T-helper 17 cell (primary cell): Measurements from ENCODE around the gene SETD7. TPM values are rescaled to one million over a fixed set of nuclear protein-coding genes. Genes with fewer than 3 reads are reported as not detected.

Source experiments
- ATAC-seq: fragments of 150-1000 bp; cut with Tn5 transposase; 2 replicates; pipeline ENCODE4 v1.10.0; 2021; ENCODE audit warnings: mild to moderate bottlenecking, moderate library complexity
- DNase-seq, 3 donors: peaks; one replicate each; pipeline versions ENCODE4 v3.0.0 to v3.0.0-alpha.2; 2020 to 2021
- H3K9me3 ChIP-seq: one replicate; pipeline ENCODE4 v1.7.0; 2013; ENCODE audit warnings: low read length, mild to moderate bottlenecking; ENCODE audit not compliant: control insufficient read depth, poor library complexity, severe bottlenecking
- H3K27ac Mint-ChIP-seq: one replicate; pipeline ENCODE4 v1.8.0; 2022; ENCODE audit warnings: mild to moderate bottlenecking, moderate library complexity, mixed read lengths
- H3K27me3 Mint-ChIP-seq: one replicate; pipeline ENCODE4 v1.8.0; 2022; ENCODE audit warnings: mixed read lengths
- H3K36me3 Mint-ChIP-seq: one replicate; pipeline ENCODE4 v1.8.0; 2022; ENCODE audit warnings: low read depth, mixed read lengths
- H3K4me1 Mint-ChIP-seq: one replicate; pipeline ENCODE4 v1.8.0; 2022; ENCODE audit warnings: mild to moderate bottlenecking, mixed read lengths
- H3K4me3 Mint-ChIP-seq: one replicate; pipeline ENCODE4 v1.8.0; 2022; ENCODE audit warnings: mild to moderate bottlenecking, moderate library complexity, mixed read lengths
- total RNA-seq, 4 donors: library from RNA in 2 of 4; stranded (reverse) in 2 of 4; gene quantifications; one replicate each; pipeline ENCODE4 v1.2.3 and lab custom pipeline; 2022 to 2026

SETD7 gene
- total RNA-seq, 2 donors from 2014 or later, result 29.7 to 37.9 TPM

GRCh38 chr4:139508581-139509237 is 47.3 kb downstream of the SETD7 start:
- no peaks in the 10 kb centered on the region for H3K9me3 ChIP-seq
- Mint-ChIP-seq H3K27ac (peak overlapping the region; percentile 59), H3K4me3 (no peak overlapping the region), H3K36me3 (peaks cover 3% of the 10 kb centered on the region), H3K27me3 (no peaks in the 10 kb centered on the region), H3K4me1 (peaks cover 11% of the 10 kb centered on the region)
- ATAC-seq (no peak), DNase-seq (no peak)

GRCh38 chr4:139506774-139507173 is 49.2 kb downstream of the SETD7 start:
- H3K36me3 Mint-ChIP-seq, result peaks cover 7% of the 10 kb centered on the region
- H3K27ac Mint-ChIP-seq, result peak overlapping the region; percentile 19
- no peak for DNase-seq
- no peaks in the 10 kb centered on the region for H3K27me3 Mint-ChIP-seq
- H3K9me3 ChIP-seq, result no peaks in the 10 kb centered on the region
- no peak overlapping the region for H3K4me3 Mint-ChIP-seq
- no peak for ATAC-seq
- H3K4me1 Mint-ChIP-seq, result peaks cover 13% of the 10 kb centered on the region

- Mint-ChIP-seq H3K27me3 (no peaks in the 10 kb centered on the region), H3K4me3 (no peak overlapping the region), H3K27ac (no peak overlapping the region), H3K36me3 (peaks cover 4% of the 10 kb centered on the region), H3K4me1 (peaks cover 5% of the 10 kb centered on the region)
- ATAC-seq (no peak), DNase-seq (no peak)
- H3K9me3 ChIP-seq, result no peaks in the 10 kb centered on the region
Measured at GRCh38 chr4:139503622-139504166, 52.3 kb downstream of the SETD7 start.

- Mint-ChIP-seq H3K27me3 (no peaks in the 10 kb centered on the region), H3K36me3 (peaks cover 4% of the 10 kb centered on the region), H3K4me3 (no peak overlapping the region), H3K4me1 (peaks cover 5% of the 10 kb centered on the region), H3K27ac (no peak overlapping the region)
- no peak for DNase-seq
- H3K9me3 ChIP-seq, result no peaks in the 10 kb centered on the region
- ATAC-seq, result no peak
Measured at GRCh38 chr4:139501927-139502899, 53.8 kb downstream of the SETD7 start.

GRCh38 chr4:139501527-139501926 is 54.5 kb downstream of the SETD7 start:
- DNase-seq (no peak), ATAC-seq (no peak)
- Mint-ChIP-seq H3K27ac (no peak overlapping the region), H3K4me3 (no peak overlapping the region), H3K36me3 (peaks cover 4% of the 10 kb centered on the region), H3K4me1 (peaks cover 3% of the 10 kb centered on the region), H3K27me3 (no peaks in the 10 kb centered on the region)
- no peaks in the 10 kb centered on the region for H3K9me3 ChIP-seq

GRCh38 chr4:139501117-139501516 is 54.9 kb downstream of the SETD7 start:
- peaks cover 3% of the 10 kb centered on the region for H3K4me1 Mint-ChIP-seq
- DNase-seq (no peak), ATAC-seq (no peak)
- no peaks in the 10 kb centered on the region for H3K9me3 ChIP-seq
- peaks cover 4% of the 10 kb centered on the region for H3K36me3 Mint-ChIP-seq
- no peaks in the 10 kb centered on the region for H3K27me3 Mint-ChIP-seq
- peak overlapping the region; percentile 45 for H3K4me3 Mint-ChIP-seq
- no peak overlapping the region for H3K27ac Mint-ChIP-seq

GRCh38 chr4:139499186-139499585 is 56.8 kb downstream of the SETD7 start:
- Mint-ChIP-seq H3K27ac (no peak overlapping the region), H3K27me3 (no peaks in the 10 kb centered on the region)
- no peaks in the 10 kb centered on the region for H3K9me3 ChIP-seq

GRCh38 chr4:139493176-139493575 is 62.8 kb downstream of the SETD7 start:
- Mint-ChIP-seq H3K27ac (no peak overlapping the region), H3K4me3 (no peak overlapping the region), H3K27me3 (no peaks in the 10 kb centered on the region), H3K36me3 (peaks cover 4% of the 10 kb centered on the region), H3K4me1 (no peaks in the 10 kb centered on the region)
- H3K9me3 ChIP-seq, result no peaks in the 10 kb centered on the region
- ATAC-seq, result no peak
- DNase-seq, result no peak

More at GRCh38 chr4:139499186-139499585, 56.8 kb downstream of the SETD7 start:
- no peak overlapping the region for H3K4me3 Mint-ChIP-seq
- peaks cover 3% of the 10 kb centered on the region for H3K4me1 Mint-ChIP-seq
- H3K36me3 Mint-ChIP-seq, result peaks cover 4% of the 10 kb centered on the region
- ATAC-seq (no peak), DNase-seq (no peak)

- Mint-ChIP-seq H3K27ac (no peak overlapping the region), H3K27me3 (no peaks in the 10 kb centered on the region), H3K4me1 (no peaks in the 10 kb centered on the region), H3K4me3 (no peak overlapping the region), H3K36me3 (peaks cover 4% of the 10 kb centered on the region)
- no peak for DNase-seq
- no peaks in the 10 kb centered on the region for H3K9me3 ChIP-seq
- no peak for ATAC-seq
Measured at GRCh38 chr4:139492429-139492828, 63.6 kb downstream of the SETD7 start.

- H3K4me1 Mint-ChIP-seq, result no peaks in the 10 kb centered on the region
- H3K36me3 Mint-ChIP-seq, result peaks cover 4% of the 10 kb centered on the region
- H3K27me3 Mint-ChIP-seq, result no peaks in the 10 kb centered on the region
- DNase-seq (no peak), ATAC-seq (no peak)
- H3K27ac Mint-ChIP-seq, result no peak overlapping the region
- no peak overlapping the region for H3K4me3 Mint-ChIP-seq
- H3K9me3 ChIP-seq, result no peaks in the 10 kb centered on the region
Measured at GRCh38 chr4:139489638-139490037, 66.4 kb downstream of the SETD7 start.

- Mint-ChIP-seq H3K4me1 (no peaks in the 10 kb centered on the region), H3K27me3 (no peaks in the 10 kb centered on the region), H3K4me3 (no peak overlapping the region), H3K27ac (no peak overlapping the region), H3K36me3 (peaks cover 4% of the 10 kb centered on the region)
- H3K9me3 ChIP-seq, result no peaks in the 10 kb centered on the region
- no peak for DNase-seq
- no peak for ATAC-seq
Measured at GRCh38 chr4:139488442-139488841, 67.6 kb downstream of the SETD7 start.

GRCh38 chr4:139484783-139485311 is 71.2 kb downstream of the SETD7 start:
- DNase-seq, result no peak
- Mint-ChIP-seq H3K36me3 (no peaks in the 10 kb centered on the region), H3K4me1 (no peaks in the 10 kb centered on the region), H3K27ac (no peak overlapping the region), H3K4me3 (no peak overlapping the region), H3K27me3 (no peaks in the 10 kb centered on the region)
- ATAC-seq, result no peak
- no peaks in the 10 kb centered on the region for H3K9me3 ChIP-seq

GRCh38 chr4:139483000-139483399 is 73.0 kb downstream of the SETD7 start:
- H3K36me3 Mint-ChIP-seq, result no peaks in the 10 kb centered on the region
- no peaks in the 10 kb centered on the region for H3K27me3 Mint-ChIP-seq
- no peak for ATAC-seq
- no peak for DNase-seq
- H3K4me1 Mint-ChIP-seq, result no peaks in the 10 kb centered on the region
- no peaks in the 10 kb centered on the region for H3K9me3 ChIP-seq
- no peak overlapping the region for H3K27ac Mint-ChIP-seq
- H3K4me3 Mint-ChIP-seq, result no peak overlapping the region
